CD4-positive, alpha-beta T cell treated with Interleukin-6 for 4 hours (primary cell): Measurements from ENCODE around the gene SAFB.

Experiments
- DNase-seq: peaks from one replicate; pipeline ENCODE4 v3.0.0-alpha.2; 2020; ENCODE audit warnings: mixed read lengths

The SAFB gene

GRCh38 chr19:5628919-5629481, 6.1 kb downstream of the SAFB start:
- no peak for DNase-seq

DNA sequence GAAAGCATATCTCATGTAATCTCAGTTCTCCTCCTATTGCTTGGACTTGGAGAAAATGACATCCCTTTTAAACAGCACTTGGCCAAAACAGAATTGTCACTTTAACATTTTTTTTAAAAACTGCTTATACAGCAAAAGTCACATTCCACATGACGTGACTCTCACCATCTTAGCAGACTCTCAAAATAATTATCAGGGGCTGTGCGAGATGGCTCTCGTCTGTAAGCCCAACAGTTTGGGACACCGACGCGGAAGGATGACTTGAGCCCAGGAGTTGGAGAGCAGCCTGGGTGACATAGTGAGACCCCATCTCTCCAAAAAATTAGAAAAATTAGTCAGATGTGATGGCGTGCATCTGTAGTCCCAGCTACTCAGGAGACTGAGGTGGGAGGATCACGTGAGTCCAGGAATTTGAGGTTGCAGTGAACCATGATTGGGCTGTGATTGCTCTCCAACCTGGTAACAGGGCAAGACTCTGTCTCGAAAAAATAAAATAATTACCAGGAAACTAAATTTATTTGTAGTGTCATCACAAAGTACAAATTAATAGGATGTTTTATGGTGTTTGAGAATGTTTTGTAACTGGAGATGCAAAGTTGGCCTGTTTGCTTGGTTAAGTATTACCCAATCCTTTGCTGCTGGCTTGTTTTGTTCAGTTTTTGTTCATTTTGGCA, 8.8 kb downstream of the SAFB start:
- DNase-seq = no peak

GRCh38 chr19:5632241-5632612, 9.3 kb downstream of the SAFB start:
- no peak for DNase-seq

- DNase-seq = no peak
Measured at GRCh38 chr19:5632657-5633056, 9.8 kb downstream of the SAFB start.

- no peak for DNase-seq
Measured at GRCh38 chr19:5635427-5635826, 12.5 kb downstream of the SAFB start.

GRCh38 chr19:5637971-5638370, 15.1 kb downstream of the SAFB start:
- no peak for DNase-seq

- no peak for DNase-seq
Measured at GRCh38 chr19:5641171-5641570, 18.3 kb downstream of the SAFB start.

GRCh38 chr19:5642204-5642603, 19.3 kb downstream of the SAFB start:
- no peak for DNase-seq

- DNase-seq = no peak
Measured at GRCh38 chr19:5643060-5643459, 20.2 kb downstream of the SAFB start.

- DNase-seq = no peak
Measured at GRCh38 chr19:5644037-5644436, 21.2 kb downstream of the SAFB start.

DNA sequence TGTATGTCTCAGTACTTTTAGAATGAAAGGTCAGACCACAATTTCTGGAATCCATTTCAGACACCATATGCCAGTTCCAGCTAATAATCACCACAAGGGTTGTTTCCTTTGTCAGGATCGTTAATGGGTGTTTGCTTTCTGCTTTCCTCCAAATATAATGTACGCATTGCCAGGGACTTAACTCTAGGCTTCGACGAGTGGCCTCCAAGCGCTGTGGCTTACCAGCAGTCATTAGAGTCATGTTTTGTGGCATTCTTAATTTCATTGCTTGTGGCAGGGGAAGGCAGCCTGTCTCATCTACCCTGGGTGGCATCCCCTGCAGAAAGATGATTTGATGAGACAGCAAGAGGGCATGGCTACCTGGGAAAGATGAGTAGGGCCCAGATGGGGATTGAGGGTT, 22.5 kb downstream of the SAFB start:
- no peak for DNase-seq

DNA sequence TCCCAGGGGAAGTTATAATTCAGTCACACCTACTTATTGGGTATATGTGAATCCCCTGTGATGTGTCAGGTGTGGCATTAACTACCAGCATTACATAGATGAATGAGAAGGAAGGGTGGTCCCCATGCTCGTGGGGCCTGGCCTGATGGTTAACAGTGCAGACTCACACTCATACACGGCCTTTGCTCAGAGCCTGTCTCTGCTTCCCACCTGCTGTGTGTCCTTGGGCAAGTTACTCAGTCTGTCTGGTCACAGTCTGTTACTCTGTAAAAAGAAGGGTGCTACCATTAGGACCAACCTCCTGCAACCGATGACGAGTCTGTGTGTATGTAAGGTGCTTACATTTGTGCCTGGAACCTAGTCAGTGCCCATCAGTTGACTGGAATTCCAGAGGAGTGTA, 23.8 kb downstream of the SAFB start:
- no peak for DNase-seq

DNA sequence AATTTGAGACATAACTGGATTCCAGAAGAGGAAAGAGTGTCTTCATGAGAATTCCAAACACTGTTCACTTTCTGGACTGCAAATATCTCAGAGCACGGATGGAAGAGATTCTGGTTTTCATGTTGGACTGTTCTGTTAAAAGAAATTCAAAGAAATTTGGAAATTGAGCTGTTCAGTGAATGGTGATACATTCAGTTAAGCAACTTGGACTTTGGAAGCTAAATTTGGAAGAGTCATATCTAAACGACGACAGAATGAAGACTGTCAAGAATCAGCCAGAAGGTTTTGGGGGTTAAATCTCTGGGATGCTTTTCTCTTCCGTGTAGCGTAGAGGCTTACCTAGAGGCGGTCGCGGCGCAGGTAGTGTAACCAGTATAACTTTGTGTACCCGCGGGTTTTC, 25.6 kb downstream of the SAFB start:
- no peak for DNase-seq

DNA sequence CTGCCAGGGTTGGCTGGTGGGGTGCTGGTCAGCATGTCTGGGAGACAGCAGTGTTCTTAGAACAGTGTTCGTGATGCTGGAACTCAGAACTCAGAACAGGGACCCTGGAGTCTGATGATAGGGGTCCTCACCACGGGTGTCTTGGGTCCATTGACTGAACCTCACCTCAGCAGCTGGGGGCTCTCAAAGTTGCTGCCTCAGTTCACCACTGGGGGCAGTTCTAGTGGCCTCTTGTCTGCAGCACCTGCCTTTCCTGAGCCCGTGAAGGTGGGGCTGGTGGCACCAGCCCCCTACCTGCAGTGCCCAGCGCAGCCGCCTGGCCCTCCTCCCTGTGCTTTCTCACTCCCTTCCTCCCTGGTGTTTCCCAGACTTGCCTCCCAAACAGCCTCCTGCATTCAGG, 28.5 kb downstream of the SAFB start:
- no peak for DNase-seq

DNA sequence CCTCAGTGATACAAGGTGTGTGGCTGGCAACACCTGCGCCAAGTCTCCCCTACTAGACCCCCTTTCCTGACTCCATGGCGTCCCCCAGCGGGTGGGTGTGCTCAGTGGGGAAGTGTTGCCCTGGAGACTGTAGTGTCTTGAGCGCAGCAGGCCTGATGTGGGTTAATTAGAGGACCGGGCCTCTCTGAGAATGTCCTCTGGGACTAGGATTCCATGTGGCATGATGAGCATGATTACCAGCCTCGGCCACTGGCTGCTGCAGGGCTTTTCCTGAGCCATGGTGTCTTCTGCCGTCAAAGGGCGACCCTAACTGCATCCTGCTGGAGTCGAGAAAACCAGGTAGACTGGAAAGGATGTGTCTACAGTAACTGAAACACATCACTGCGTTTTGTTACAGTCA, 29.4 kb downstream of the SAFB start:
- no peak for DNase-seq

- DNase-seq = no peak
Measured at GRCh38 chr19:5654931-5655330, 32.0 kb downstream of the SAFB start.

DNA sequence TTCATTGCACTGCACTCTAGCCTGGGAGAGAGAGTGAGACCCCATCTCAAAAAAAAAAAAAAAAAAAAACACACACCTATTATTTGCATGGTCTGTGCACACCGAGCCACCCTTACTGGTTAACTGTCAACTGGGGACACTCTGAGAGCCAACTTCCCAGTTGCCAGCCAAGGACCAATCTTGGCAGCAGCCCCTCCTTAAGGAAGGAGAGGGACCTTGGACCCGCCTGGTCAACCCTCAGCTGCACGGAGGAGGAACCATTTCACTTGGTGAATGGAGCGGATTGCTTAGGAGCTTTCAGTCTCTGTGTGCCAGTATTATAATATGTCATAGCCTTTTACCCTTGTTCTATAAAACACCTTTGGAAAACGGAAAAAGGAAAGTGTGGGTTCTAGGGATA, 32.5 kb downstream of the SAFB start:
- DNase-seq = no peak

DNA sequence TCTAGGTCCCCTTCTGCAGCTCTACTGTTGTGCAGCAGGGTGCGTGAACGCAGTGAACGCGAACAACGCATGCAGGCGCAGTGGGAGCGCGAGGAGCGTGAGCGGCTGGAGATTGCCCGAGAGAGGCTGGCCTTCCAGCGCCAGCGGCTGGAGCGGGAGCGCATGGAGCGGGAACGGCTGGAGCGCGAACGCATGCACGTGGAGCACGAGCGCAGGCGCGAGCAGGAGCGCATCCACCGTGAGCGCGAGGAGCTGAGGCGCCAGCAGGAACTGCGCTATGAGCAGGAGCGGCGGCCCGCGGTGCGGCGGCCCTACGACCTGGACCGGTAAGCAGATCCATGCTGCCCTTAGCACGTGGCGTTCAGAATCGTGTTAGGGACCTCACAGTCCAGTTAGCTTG, 38.6 kb downstream of the SAFB start:
- no peak for DNase-seq

DNA sequence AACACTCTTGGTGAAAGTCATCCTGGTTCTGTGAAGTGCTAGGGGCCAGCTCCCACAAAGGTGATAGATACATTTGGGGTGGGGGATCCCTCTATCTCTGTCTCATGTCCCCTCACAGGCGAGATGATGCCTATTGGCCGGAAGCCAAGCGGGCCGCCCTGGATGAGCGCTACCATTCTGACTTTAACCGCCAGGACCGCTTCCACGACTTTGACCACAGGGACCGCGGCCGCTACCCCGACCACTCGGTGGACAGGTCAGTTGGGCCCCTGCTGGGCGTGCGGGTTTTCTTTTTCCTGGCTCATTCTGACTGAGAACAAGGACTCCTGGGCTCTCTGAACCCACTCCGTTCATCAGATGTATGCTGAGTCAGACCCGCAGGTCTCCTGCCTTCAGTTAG, 41.0 kb downstream of the SAFB start:
- no peak for DNase-seq

- no peak for DNase-seq
Measured at GRCh38 chr19:5664515-5664914, 41.6 kb downstream of the SAFB start.

GRCh38 chr19:5665781-5666513, 43.1 kb downstream of the SAFB start:
- no peak for DNase-seq

DNA sequence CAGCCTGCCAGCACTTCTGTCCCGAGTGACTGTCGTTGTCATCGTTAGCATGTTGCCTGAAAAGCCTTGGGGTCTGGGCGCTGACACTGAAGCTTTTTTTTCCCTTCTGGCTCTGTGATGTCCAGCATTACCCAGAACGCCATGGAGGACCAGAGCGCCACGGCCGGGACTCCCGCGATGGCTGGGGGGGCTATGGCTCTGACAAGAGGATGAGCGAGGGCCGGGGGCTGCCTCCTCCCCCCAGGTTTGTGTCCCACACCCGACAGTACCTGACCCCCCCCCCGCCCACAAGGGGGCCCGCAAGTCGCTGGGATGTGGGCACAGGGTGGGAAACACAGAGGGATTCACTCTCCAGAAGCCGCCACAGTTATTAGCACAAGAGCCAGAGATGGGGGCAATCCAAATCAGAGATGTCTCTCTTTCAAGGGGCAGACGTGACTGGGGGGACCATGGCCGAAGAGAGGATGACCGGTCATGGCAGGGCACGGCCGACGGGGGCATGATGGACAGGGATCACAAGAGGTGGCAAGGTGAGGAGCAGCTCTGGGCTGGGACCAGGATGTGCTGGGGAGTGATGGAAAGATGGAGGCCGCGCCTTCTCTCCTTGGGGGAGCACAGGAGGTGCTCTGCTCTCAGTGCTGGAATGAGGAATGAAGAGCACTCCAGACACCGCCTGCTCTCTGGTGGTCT, 44.2 kb downstream of the SAFB start:
- DNase-seq = no peak

DNA sequence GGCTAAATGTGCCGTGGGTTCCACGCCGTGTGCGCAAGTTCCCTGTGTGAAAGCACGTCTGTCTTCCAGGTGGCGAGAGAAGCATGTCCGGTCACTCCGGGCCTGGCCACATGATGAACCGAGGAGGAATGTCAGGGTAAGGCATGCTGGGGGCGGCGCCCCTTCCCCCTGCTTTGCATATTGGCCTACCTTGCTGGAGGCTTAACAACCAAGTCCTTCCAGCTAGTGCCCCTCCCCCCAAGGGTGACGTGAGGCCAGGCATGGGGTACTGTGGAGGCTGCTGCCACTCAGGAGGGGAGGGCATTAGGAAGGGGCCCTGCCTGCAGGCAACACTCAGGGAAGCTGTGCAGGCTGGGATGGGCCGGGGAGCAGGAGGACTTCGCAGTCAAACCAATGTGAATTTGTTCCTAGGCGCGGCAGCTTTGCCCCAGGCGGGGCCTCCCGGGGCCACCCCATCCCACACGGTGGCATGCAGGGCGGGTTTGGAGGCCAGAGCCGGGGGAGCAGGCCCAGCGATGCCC, 44.9 kb downstream of the SAFB start:
- DNase-seq = no peak

- no peak for DNase-seq
Measured at GRCh38 chr19:5669212-5669611, 46.3 kb downstream of the SAFB start.
